RWPE2 (cell line): ENCODE data around the gene FARS2.

Experiments
- ATAC-seq: fragments of 200-7000 bp; cut with Tn5 transposase; 3 replicates; pipeline ENCODE4 v1.9.1; 2021; ENCODE audit warnings: low read depth
- DNase-seq: peaks from one replicate; pipeline ENCODE4 v3.0.0-alpha.2; 2020; ENCODE audit warnings: low spot score
- H3K27ac ChIP-seq: fragments of 450-650 bp; 2 replicates; pipeline ENCODE4 v1.5.1; 2017; ENCODE audit warnings: mild to moderate bottlenecking; ENCODE audit not compliant: poor library complexity, severe bottlenecking
- H3K27me3 ChIP-seq: fragments of 250-450 bp; sonication (Bioruptor Pico); 2 replicates; pipeline ENCODE4 v1.5.1; 2021; ENCODE audit warnings: mild to moderate bottlenecking, moderate library complexity; ENCODE audit not compliant: insufficient read depth, poor library complexity, severe bottlenecking
- H3K36me3 ChIP-seq: fragments of 250-450 bp; sonication (Bioruptor Pico); 2 replicates; pipeline ENCODE4 v1.5.1; 2020; ENCODE audit warnings: low read depth, mild to moderate bottlenecking, moderate library complexity
- H3K4me1 ChIP-seq: fragments of 250-450 bp; sonication (Bioruptor Pico); 2 replicates; pipeline ENCODE4 v1.5.1; 2021; ENCODE audit warnings: mild to moderate bottlenecking, moderate library complexity; ENCODE audit not compliant: insufficient read depth, poor library complexity, severe bottlenecking
- H3K4me3 ChIP-seq: fragments of 250-450 bp; sonication (Bioruptor Pico); 2 replicates; pipeline ENCODE4 v1.5.1; 2021; ENCODE audit warnings: mild to moderate bottlenecking, moderate library complexity; ENCODE audit not compliant: severe bottlenecking
- H3K9me3 ChIP-seq: fragments of 250-450 bp; sonication (Bioruptor Pico); 2 replicates; pipeline ENCODE4 v1.5.1; 2021; ENCODE audit warnings: mild to moderate bottlenecking, moderate library complexity; ENCODE audit not compliant: severe bottlenecking
- CTCF ChIP-seq: fragments of 450-650 bp; IDR thresholded peaks from one replicate; pipeline ENCODE4 v1.5.1; 2017; ENCODE audit warnings: mild to moderate bottlenecking, moderate library complexity; ENCODE audit not compliant: poor library complexity, severe bottlenecking

Gene FARS2

DNA sequence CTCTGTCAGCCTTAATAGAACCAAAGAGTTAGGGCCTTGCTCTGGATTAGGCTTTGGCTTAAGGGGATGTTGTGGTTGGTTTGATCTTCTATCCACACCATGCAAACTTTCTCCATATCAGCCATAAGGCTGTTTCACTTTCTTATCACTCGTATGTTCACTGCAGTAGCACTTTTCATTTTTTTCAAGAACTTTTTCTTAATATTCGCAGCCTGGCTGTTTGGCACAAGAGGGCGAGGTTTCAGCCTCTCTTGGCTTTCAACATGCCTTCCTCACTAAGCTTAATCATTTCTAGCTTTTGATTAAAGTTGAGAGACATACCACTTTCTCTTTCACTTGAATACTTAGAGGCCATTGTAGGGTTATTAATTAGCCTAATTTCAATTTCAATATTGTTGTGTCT is 552.3 kb downstream of the FARS2 start:
- Histone ChIP-seq H3K36me3 (no peaks in the 10 kb centered on the region), H3K4me1 (no peaks in the 10 kb centered on the region), H3K27ac (no peak overlapping the region), H3K27me3 (no peaks in the 10 kb centered on the region), H3K4me3 (no peak overlapping the region), H3K9me3 (no peaks in the 10 kb centered on the region)
- no peak for DNase-seq
- TF ChIP-seq CTCF = no peak
- no peak for ATAC-seq

GRCh38 chr6:5814116-5814515 is 552.8 kb downstream of the FARS2 start:
- TF ChIP-seq CTCF = no peak
- ATAC-seq (no peak), DNase-seq (no peak)
- H3K27me3 ChIP-seq = no peaks in the 10 kb centered on the region
- no peak overlapping the region for H3K27ac ChIP-seq
- H3K36me3 ChIP-seq = no peaks in the 10 kb centered on the region
- H3K9me3 ChIP-seq = no peaks in the 10 kb centered on the region
- no peak overlapping the region for H3K4me3 ChIP-seq
- no peaks in the 10 kb centered on the region for H3K4me1 ChIP-seq

DNA sequence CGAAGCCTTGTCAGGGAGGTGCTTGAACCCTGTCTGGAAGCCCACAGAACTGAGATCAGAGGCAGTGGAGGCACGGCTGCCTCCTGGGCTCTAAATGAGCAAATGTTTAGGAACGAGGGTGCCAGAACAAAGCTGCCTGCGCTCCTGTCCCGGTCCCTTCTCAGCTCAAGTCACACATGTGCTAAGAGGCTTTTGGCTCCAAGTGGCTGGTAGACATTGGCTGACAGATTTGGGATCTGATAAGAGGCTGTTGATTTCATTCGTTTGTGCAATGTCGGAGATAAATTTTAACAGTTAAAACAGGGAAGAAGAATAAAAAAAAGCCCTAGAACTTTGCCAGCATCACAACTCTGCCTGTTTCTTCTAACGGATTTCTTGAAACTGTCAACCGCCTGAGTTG is 553.6 kb downstream of the FARS2 start:
- Histone ChIP-seq H3K4me3 (no peak overlapping the region), H3K4me1 (no peaks in the 10 kb centered on the region), H3K36me3 (no peaks in the 10 kb centered on the region), H3K27ac (no peak overlapping the region), H3K9me3 (no peaks in the 10 kb centered on the region), H3K27me3 (no peaks in the 10 kb centered on the region)
- ATAC-seq (no peak), DNase-seq (no peak)
- no peak for TF ChIP-seq CTCF

DNA sequence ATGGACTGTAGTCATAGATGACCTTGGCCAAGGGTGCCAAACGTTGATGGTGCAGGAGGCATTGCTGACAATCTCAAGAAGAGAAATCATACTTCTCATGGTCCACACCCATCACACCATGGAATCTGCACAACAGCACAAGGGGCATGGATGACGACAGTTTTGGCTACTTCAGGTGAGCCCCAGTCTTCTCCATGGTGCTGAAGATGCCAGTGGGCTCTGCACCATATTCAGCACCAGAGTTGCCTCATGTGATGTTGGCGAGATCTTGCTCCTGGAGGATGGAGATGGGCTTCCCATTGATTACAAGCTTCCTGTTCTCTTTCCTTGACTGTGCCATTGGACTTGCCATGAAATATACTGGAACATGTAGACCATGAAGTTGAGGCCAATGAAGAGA is 556.6 kb downstream of the FARS2 start:
- H3K4me1 ChIP-seq = no peaks in the 10 kb centered on the region
- no peak overlapping the region for H3K27ac ChIP-seq
- H3K4me3 ChIP-seq = no peak overlapping the region
- ATAC-seq (no peak), DNase-seq (no peak)
- no peak for TF ChIP-seq CTCF
- H3K27me3 ChIP-seq = no peaks in the 10 kb centered on the region
- H3K9me3 ChIP-seq = no peaks in the 10 kb centered on the region
- H3K36me3 ChIP-seq = no peaks in the 10 kb centered on the region

DNA sequence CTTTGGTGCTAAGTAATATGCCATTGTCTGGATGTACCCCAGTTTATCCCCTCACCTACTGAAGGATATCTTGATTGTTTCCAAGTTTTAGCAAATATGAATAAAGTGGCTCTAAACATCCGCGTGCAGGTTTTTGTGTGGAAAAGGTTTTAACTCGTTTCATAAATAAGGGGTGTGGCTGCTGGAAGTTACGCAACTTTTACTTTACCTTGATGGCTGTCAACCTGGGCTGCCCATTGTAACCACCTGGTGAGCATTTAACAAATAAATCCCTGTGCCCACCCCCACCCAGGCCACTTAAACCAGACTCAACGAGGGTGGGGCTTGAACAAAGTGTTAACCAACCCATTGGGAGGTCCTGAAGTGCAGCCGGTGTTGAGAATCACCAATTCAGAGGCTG is 557.6 kb downstream of the FARS2 start:
- ATAC-seq = no peak
- TF ChIP-seq CTCF = no peak
- H3K27me3 ChIP-seq = no peaks in the 10 kb centered on the region

More for the DNA sequence above, 557.6 kb downstream of the FARS2 start:
- H3K36me3 ChIP-seq = no peaks in the 10 kb centered on the region
- no peak overlapping the region for H3K4me3 ChIP-seq
- H3K4me1 ChIP-seq = no peaks in the 10 kb centered on the region
- H3K9me3 ChIP-seq = no peaks in the 10 kb centered on the region
- H3K27ac ChIP-seq = no peak overlapping the region
- DNase-seq = no peak
